Nephron progenitor cell (in vitro differentiated cells): ENCODE data around the gene HS6ST2.
A peak's percentile ranks its signal among the peaks of the same experiment; 100 is the strongest.

Source experiments
- DNase-seq: peaks from one replicate; pipeline ENCODE4 v3.0.0; 2021
- H3K27ac Mint-ChIP-seq: 2 replicates; pipeline ENCODE4 v1.8.0; 2021; ENCODE audit warnings: mild to moderate bottlenecking, moderate library complexity, mixed read lengths
- H3K27me3 Mint-ChIP-seq: 2 replicates; pipeline ENCODE4 v1.8.0; 2021; ENCODE audit warnings: mild to moderate bottlenecking, low read depth, mixed read lengths; ENCODE audit not compliant: poor library complexity
- H3K36me3 Mint-ChIP-seq: 2 replicates; pipeline ENCODE4 v1.8.0; 2021; ENCODE audit warnings: low read depth, mixed read lengths
- H3K4me1 Mint-ChIP-seq: 2 replicates; pipeline ENCODE4 v1.8.0; 2021; ENCODE audit warnings: mixed read lengths
- H3K4me3 Mint-ChIP-seq: 2 replicates; pipeline ENCODE4 v1.8.0; 2021; ENCODE audit warnings: mild to moderate bottlenecking, moderate library complexity, mixed read lengths
- H3K9me3 Mint-ChIP-seq: 2 replicates; pipeline ENCODE4 v1.8.0; 2021; ENCODE audit warnings: mild to moderate bottlenecking, moderate library complexity, mixed read lengths
- CTCF ChIP-seq: fragments of 200-600 bp; sonication (generic); IDR thresholded peaks from 2 replicates; pipeline ENCODE4 v1.5.0; 2021; ENCODE audit warnings: antibody characterized with exemption

Gene HS6ST2

DNA sequence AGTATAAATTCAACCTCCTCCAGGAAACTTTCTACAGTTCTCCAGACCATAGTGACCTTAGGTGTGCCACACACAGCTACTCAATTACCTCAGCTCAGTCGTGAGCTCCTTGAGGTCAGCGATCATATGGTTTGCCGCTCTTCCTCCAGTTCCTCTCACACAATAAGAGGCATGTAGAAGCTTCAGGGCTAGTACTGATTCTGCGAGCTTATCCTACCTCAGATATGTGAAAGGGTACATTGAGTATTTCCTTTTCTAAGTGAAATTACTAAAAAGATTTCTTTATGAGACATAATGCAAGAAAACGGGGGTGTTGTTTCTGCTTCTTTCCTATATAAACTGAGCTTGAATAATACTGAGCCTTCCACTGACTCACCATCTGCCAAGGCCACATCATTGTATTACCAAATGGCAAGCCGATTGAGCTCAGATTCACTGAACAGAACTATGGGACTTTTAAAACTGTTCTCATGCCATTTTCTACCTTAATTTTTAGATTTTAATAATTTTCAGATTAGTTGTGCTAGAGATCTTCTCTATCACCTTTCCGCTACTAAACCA, 183.1 kb downstream of the HS6ST2 start:
- H3K4me3 Mint-ChIP-seq = no peak overlapping the region
- H3K9me3 Mint-ChIP-seq = no peaks in the 10 kb centered on the region
- no peaks in the 10 kb centered on the region for H3K27me3 Mint-ChIP-seq

DNA sequence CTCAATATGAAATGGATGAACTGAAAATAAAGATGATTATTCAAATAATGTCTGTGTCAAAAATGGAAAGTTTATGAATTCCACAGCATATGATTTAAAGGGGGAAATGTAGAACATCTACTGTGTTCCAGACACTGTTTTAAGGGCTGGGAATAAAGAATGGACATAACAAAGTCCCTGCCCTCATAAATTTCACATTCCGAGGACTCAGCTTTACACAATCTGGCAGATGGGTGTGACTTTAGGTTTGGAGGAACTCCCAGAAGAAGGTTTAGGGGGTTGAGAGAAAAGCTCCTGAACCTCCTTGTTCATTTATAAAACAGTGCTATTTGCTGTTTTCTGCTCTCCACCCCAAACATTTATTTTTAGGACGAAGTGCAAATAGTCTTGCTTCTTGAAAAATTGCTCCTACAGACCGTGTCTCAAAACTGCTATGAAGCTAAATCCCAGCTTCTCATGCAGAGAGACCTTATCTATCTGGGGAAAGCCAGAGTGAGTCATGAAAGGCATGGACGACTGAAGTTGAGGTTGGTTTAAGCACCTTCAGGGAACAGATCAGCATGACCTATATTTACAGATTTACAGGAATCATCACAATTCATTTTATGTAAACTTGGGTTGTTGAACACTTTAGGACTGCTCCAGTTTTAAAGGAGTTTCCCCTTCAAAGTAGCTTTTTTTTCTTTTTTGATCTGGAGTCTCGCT, 184.3 kb downstream of the HS6ST2 start:
- no peak overlapping the region for H3K27ac Mint-ChIP-seq
- no peak for DNase-seq
- peaks cover 12% of the 10 kb centered on the region for H3K4me1 Mint-ChIP-seq
- H3K9me3 Mint-ChIP-seq = no peaks in the 10 kb centered on the region
- H3K27me3 Mint-ChIP-seq = no peaks in the 10 kb centered on the region
- H3K36me3 Mint-ChIP-seq = no peaks in the 10 kb centered on the region
- H3K4me3 Mint-ChIP-seq = no peak overlapping the region
- TF ChIP-seq CTCF = no peak

More for the DNA sequence above, 183.1 kb downstream of the HS6ST2 start:
- Mint-ChIP-seq H3K36me3 (no peaks in the 10 kb centered on the region), H3K4me1 (peaks cover 12% of the 10 kb centered on the region), H3K27ac (peak overlapping the region; percentile 3)
- no peak for TF ChIP-seq CTCF
- DNase-seq = no peak

- peaks cover 9% of the 10 kb centered on the region for H3K27me3 Mint-ChIP-seq
- no peak overlapping the region for H3K4me3 Mint-ChIP-seq
- H3K27ac Mint-ChIP-seq = no peak overlapping the region
- H3K36me3 Mint-ChIP-seq = no peaks in the 10 kb centered on the region
- DNase-seq = no peak
- peaks cover 2% of the 10 kb centered on the region for H3K4me1 Mint-ChIP-seq
- no peak for TF ChIP-seq CTCF
- no peaks in the 10 kb centered on the region for H3K9me3 Mint-ChIP-seq
These were observed 188.8 kb downstream of the HS6ST2 start for GRCh38 chrX:132769609-132770008.

- peaks cover 9% of the 10 kb centered on the region for H3K27me3 Mint-ChIP-seq
- no peaks in the 10 kb centered on the region for H3K9me3 Mint-ChIP-seq
- H3K27ac Mint-ChIP-seq = no peak overlapping the region
- no peak overlapping the region for H3K4me3 Mint-ChIP-seq
- no peaks in the 10 kb centered on the region for H3K36me3 Mint-ChIP-seq
- DNase-seq = no peak
- peaks cover 17% of the 10 kb centered on the region for H3K4me1 Mint-ChIP-seq
- TF ChIP-seq CTCF = no peak
These were observed 192.0 kb downstream of the HS6ST2 start for GRCh38 chrX:132766452-132766851.

DNA sequence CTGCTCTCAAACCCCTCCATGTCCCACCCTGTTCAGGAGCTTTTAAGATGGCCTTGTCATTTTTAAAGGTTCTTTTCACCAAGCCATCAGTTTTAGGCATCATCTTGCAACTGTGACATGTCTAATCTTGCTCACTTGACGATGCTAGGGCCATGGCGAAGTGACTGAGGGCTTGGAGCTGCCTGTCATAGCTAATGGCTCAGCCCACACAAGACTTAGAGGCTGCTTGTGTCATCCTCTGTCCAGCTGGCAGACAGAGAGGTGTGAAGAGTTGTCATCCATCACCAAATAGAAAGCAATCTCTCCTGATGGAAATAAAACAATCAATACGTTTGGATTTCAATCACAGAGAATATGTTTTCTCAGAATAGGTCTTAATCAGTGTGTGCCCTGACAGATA, 194.9 kb downstream of the HS6ST2 start:
- no peak for DNase-seq
- Mint-ChIP-seq H3K36me3 (no peaks in the 10 kb centered on the region), H3K9me3 (no peaks in the 10 kb centered on the region), H3K27ac (no peak overlapping the region), H3K27me3 (peaks cover 12% of the 10 kb centered on the region), H3K4me1 (peaks cover 46% of the 10 kb centered on the region), H3K4me3 (no peak overlapping the region)
- no peak for TF ChIP-seq CTCF

- Mint-ChIP-seq H3K27ac (peak overlapping the region; percentile 50), H3K27me3 (peaks cover 8% of the 10 kb centered on the region), H3K4me3 (peak overlapping the region; percentile 64), H3K36me3 (no peaks in the 10 kb centered on the region), H3K9me3 (no peaks in the 10 kb centered on the region), H3K4me1 (peaks cover 66% of the 10 kb centered on the region)
- TF ChIP-seq CTCF = no peak
- DNase-seq = peak; percentile 35
These were observed 199.7 kb downstream of the HS6ST2 start for GRCh38 chrX:132758759-132759158.
